SK-N-SH treated with all-trans-retinoic acid at 6 μM for 48 hours (cell line): ENCODE data around the gene CFAP65.

Source experiments
- ATAC-seq: fragments of 200-7000 bp; cut with Tn5 transposase; 3 replicates; pipeline ENCODE4 v1.9.1; 2020; ENCODE audit warnings: mild to moderate bottlenecking, moderate library complexity
- ARNTL ChIP-seq: fragments of 450-650 bp; formaldehyde crosslinking; IDR thresholded peaks from 2 replicates; pipeline ENCODE4 v1.5.0; 2020; ENCODE audit warnings: low read depth, mild to moderate bottlenecking, moderate library complexity, borderline replicate concordance
- BACH2 ChIP-seq: fragments of 250-450 bp; sonication (Bioruptor Pico); IDR thresholded peaks from 2 replicates; pipeline ENCODE4 v1.9.0; 2021; ENCODE audit warnings: mild to moderate bottlenecking, borderline replicate concordance
- CREB5 ChIP-seq: fragments of 250-450 bp; sonication (Bioruptor Pico); IDR thresholded peaks from 2 replicates; pipeline ENCODE4 v1.5.1; 2020; ENCODE audit warnings: low read depth, mild to moderate bottlenecking, moderate library complexity
- CSDC2 ChIP-seq: fragments of 250-450 bp; sonication (Bioruptor Pico); IDR thresholded peaks from 2 replicates; pipeline ENCODE4 v1.5.0; 2020; ENCODE audit warnings: mild to moderate bottlenecking, moderate library complexity
- CSRNP3 ChIP-seq: fragments of 250-450 bp; sonication (Bioruptor Pico); IDR thresholded peaks from 2 replicates; pipeline ENCODE4 v1.5.1; 2021; ENCODE audit warnings: mild to moderate bottlenecking, moderate library complexity
- ESRRG ChIP-seq: fragments of 250-450 bp; sonication (Bioruptor Pico); IDR thresholded peaks from 2 replicates; pipeline ENCODE4 v1.6.1; 2021; ENCODE audit warnings: mild to moderate bottlenecking
- GLIS3 ChIP-seq: fragments of 250-450 bp; sonication (Bioruptor Pico); IDR thresholded peaks from 2 replicates; pipeline ENCODE4 v1.5.0; 2020; ENCODE audit warnings: mild to moderate bottlenecking, moderate library complexity
- ISL1 ChIP-seq: fragments of 250-450 bp; sonication (Bioruptor Pico); IDR thresholded peaks from 2 replicates; pipeline ENCODE4 v2.1.2; 2022; ENCODE audit warnings: mild to moderate bottlenecking, moderate library complexity
- OSR1 ChIP-seq: fragments of 250-450 bp; sonication (Bioruptor Pico); IDR thresholded peaks from 2 replicates; pipeline ENCODE4 v1.8.0; 2022; ENCODE audit warnings: moderate library complexity, mild to moderate bottlenecking, inconsistent platforms
- PATZ1 ChIP-seq: fragments of 250-450 bp; sonication (Bioruptor Pico); IDR thresholded peaks from 2 replicates; pipeline ENCODE4 v1.8.0; 2020; ENCODE audit warnings: mild to moderate bottlenecking, moderate library complexity, borderline replicate concordance
- PPARA ChIP-seq: fragments of 250-450 bp; sonication (Bioruptor Pico); IDR thresholded peaks from 2 replicates; pipeline ENCODE4 v1.5.0; 2020; ENCODE audit warnings: mild to moderate bottlenecking, borderline replicate concordance
- RARB ChIP-seq: fragments of 250-450 bp; sonication (Bioruptor Pico); IDR thresholded peaks from 2 replicates; pipeline ENCODE4 v1.8.0; 2021; ENCODE audit warnings: mild to moderate bottlenecking, moderate library complexity
- SNAI2 ChIP-seq: fragments of 250-450 bp; sonication (Bioruptor Pico); IDR thresholded peaks from 2 replicates; pipeline ENCODE4 v1.5.0; 2020; ENCODE audit warnings: mild to moderate bottlenecking, moderate library complexity
- TCF4 ChIP-seq: fragments of 250-450 bp; sonication (Bioruptor Pico); IDR thresholded peaks from 2 replicates; pipeline ENCODE4 v1.8.0; 2021; ENCODE audit warnings: mild to moderate bottlenecking, moderate library complexity, borderline replicate concordance
- TOX ChIP-seq: fragments of 250-450 bp; sonication (Bioruptor Pico); IDR thresholded peaks from 2 replicates; pipeline ENCODE4 v1.8.0; 2021; ENCODE audit warnings: mild to moderate bottlenecking, moderate library complexity, borderline replicate concordance
- TSHZ2 ChIP-seq: fragments of 250-450 bp; sonication (Bioruptor Pico); IDR thresholded peaks from 2 replicates; pipeline ENCODE4 v1.5.0; 2020; ENCODE audit warnings: mild to moderate bottlenecking, moderate library complexity
- ZC3H10 ChIP-seq: fragments of 250-450 bp; sonication (Bioruptor Pico); IDR thresholded peaks from 2 replicates; pipeline ENCODE4 v1.5.1; 2021; ENCODE audit warnings: mild to moderate bottlenecking, moderate library complexity
- ZFP3 ChIP-seq: fragments of 250-450 bp; sonication (Bioruptor Pico); IDR thresholded peaks from 2 replicates; pipeline ENCODE4 v1.5.0; 2020; ENCODE audit warnings: mild to moderate bottlenecking, moderate library complexity
- ZFP30 ChIP-seq: fragments of 450-650 bp; formaldehyde crosslinking; IDR thresholded peaks from 2 replicates; pipeline ENCODE4 v1.5.0; 2022; ENCODE audit warnings: mild to moderate bottlenecking, moderate library complexity
- ZNF565 ChIP-seq: fragments of 450-650 bp; formaldehyde crosslinking; conservative IDR thresholded peaks from 2 replicates; pipeline ENCODE4 v1.5.0; 2020; ENCODE audit warnings: low read depth, mild to moderate bottlenecking, moderate library complexity
- ZNF70 ChIP-seq: fragments of 450-650 bp; formaldehyde crosslinking; IDR thresholded peaks from 2 replicates; pipeline ENCODE4 v1.5.0; 2020; ENCODE audit warnings: mild to moderate bottlenecking, moderate library complexity
- ZNF8 ChIP-seq: fragments of 450-650 bp; formaldehyde crosslinking; IDR thresholded peaks from 2 replicates; pipeline ENCODE4 v1.5.0; 2020; ENCODE audit warnings: mild to moderate bottlenecking, moderate library complexity

The CFAP65 gene

GRCh38 chr2:218963601-218964000 is 77.7 kb downstream of the CFAP65 start:
- ATAC-seq, result no peak
- TF ChIP-seq TCF4 (CRISPR knock-in tag), result no peak
- no peak for TF ChIP-seq SNAI2 (CRISPR knock-in tag)
- TF ChIP-seq ARNTL (CRISPR knock-in tag), result no peak
- TF ChIP-seq GLIS3 (CRISPR knock-in tag), result no peak
- no peak for TF ChIP-seq ZFP3 (CRISPR knock-in tag)
- no peak for TF ChIP-seq OSR1 (CRISPR knock-in tag)
- no peak for TF ChIP-seq CSDC2 (CRISPR knock-in tag)
- TF ChIP-seq ZC3H10, result no peak
- TF ChIP-seq ZNF565 (CRISPR knock-in tag), result no peak
- TF ChIP-seq CREB5, result no peak
- no peak for TF ChIP-seq CSRNP3 (CRISPR knock-in tag)
- TF ChIP-seq ISL1 (CRISPR knock-in tag), result no peak
- TF ChIP-seq ZFP30 (CRISPR knock-in tag), result no peak
- no peak for TF ChIP-seq TOX (CRISPR knock-in tag)
- no peak for TF ChIP-seq RARB (CRISPR knock-in tag)
- TF ChIP-seq PPARA, result no peak
- TF ChIP-seq TSHZ2, result no peak
- TF ChIP-seq, all 23 proteins: peak for 0

GRCh38 chr2:218962859-218963492 is 78.3 kb downstream of the CFAP65 start:
- TF ChIP-seq SNAI2 (CRISPR knock-in tag), result 0 out of 2 replicates have a peak, but pooled peaks have one; percentile 80
- no peak for TF ChIP-seq OSR1 (CRISPR knock-in tag)
- peak; percentile 77 for TF ChIP-seq ZFP3 (CRISPR knock-in tag)
- TF ChIP-seq PPARA, result no peak
- no peak for TF ChIP-seq ZC3H10
- 0 out of 2 replicates have a peak, but pooled peaks have one; percentile 35 for TF ChIP-seq ZNF565 (CRISPR knock-in tag)
- TF ChIP-seq ZNF8 (CRISPR knock-in tag), result 0 out of 2 replicates have a peak, but pooled peaks have one; percentile 15
- TF ChIP-seq TSHZ2, result peak; percentile 33; the same call in 1 of the 2 replicates
- peak; percentile 12; the same call in 1 of the 2 replicates for TF ChIP-seq ISL1 (CRISPR knock-in tag)
- no peak for TF ChIP-seq TCF4 (CRISPR knock-in tag)
- TF ChIP-seq ZFP30 (CRISPR knock-in tag), result peak; percentile 54
- peak; percentile 92 for TF ChIP-seq CSDC2 (CRISPR knock-in tag)
- peak; percentile 52 for ATAC-seq

- ATAC-seq, result no peak
- TF ChIP-seq ISL1 (CRISPR knock-in tag), result no peak
- no peak for TF ChIP-seq ESRRG (CRISPR knock-in tag)
- TF ChIP-seq OSR1 (CRISPR knock-in tag), result no peak
- no peak for TF ChIP-seq ZC3H10
- no peak for TF ChIP-seq PATZ1 (CRISPR knock-in tag)
- TF ChIP-seq BACH2 (CRISPR knock-in tag), result no peak
- TF ChIP-seq SNAI2 (CRISPR knock-in tag), result no peak
- no peak for TF ChIP-seq ZNF565 (CRISPR knock-in tag)
- TF ChIP-seq CSRNP3 (CRISPR knock-in tag), result no peak
- no peak for TF ChIP-seq TCF4 (CRISPR knock-in tag)
- no peak for TF ChIP-seq RARB (CRISPR knock-in tag)
- no peak for TF ChIP-seq ZFP30 (CRISPR knock-in tag)
- TF ChIP-seq ARNTL (CRISPR knock-in tag), result no peak
- no peak for TF ChIP-seq ZNF70 (CRISPR knock-in tag)
- TF ChIP-seq ZNF8 (CRISPR knock-in tag), result no peak
These were observed 79.4 kb downstream of the CFAP65 start for GRCh38 chr2:218961651-218962570.
